DLD1 (cell line): ENCODE data around the gene BZW1.

Source experiments
- in situ Hi-C: cut with HindIII; loops from 2 replicates; pipeline ENCODE4 v1.10.0; 2017; ENCODE audit warnings: low sequenced_read_pairs

BZW1 gene

GRCh38 chr2:200828572-200829257 is 17.0 kb downstream of the BZW1 start:
- in situ Hi-C loops, result no loop called here

GRCh38 chr2:200829258-200829655 is 17.5 kb downstream of the BZW1 start:
- in situ Hi-C loops, result no loop called here

GRCh38 chr2:200834701-200835100 is 23.0 kb downstream of the BZW1 start:
- in situ Hi-C loops, result no loop called here

DNA sequence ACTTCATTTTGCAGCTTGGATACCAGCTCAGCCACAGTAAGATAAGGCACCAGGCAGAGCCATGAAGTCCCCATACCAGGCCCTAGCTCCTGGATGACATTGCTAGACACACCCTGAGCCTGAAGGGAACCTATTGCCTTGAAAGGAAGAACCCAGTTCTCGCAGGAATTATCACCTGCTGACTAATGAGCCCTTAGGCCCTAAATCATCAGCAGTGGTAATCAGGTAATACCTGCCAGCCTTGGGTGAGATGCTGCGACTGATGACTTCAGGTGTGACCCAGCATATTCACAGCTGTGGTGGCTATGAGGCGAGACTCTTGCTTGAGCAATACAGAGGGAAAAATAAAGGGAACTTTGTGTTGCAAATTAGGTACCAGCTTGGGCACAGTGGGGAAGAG is 27.8 kb downstream of the BZW1 start:
- in situ Hi-C loops, result no loop called here

DNA sequence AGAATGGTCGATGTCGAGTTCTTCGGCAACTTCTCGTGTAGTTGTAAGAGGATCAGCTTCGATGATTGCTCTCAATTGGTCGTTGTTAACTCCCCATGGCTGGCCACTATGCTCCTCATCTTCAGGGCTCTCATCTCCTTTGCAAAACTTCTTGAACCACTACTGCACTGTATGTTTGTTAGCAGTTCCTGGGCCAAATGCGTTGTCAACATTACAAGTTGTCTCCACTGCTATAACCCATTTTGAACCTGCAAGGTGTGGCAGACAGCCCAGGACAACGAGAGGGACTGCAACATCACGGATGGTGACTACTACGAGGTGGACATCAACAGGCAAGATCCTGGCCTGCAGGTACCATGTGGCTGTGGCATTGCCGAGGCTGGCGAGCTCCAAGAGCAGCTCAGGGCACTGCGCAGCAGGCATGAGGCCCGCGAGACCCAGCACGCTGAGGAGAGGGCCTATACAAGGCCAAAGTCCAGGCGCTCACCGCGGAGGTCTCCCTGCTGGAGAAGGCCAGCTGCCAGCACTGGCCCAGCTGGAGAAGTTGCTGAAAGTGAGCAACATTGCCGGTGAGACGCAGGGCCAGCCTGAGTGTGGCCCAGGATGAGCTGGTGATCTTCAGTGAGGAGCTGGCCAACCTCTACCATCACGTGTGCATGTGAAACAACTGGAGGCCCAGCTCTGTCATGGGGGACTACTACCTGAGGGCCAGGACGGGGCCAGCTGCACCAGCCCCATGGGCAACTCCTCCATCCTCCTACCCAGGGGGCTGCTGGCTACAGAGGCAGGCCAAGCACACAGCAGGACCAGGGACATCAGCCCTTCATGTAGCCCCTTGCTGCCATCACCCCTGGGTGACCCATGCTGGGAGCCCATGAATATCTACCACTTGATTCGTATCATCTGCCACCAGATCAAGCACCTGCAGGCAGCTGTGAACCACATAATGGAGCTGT is 32.6 kb downstream of the BZW1 start:
- in situ Hi-C loops, result no loop called here

DNA sequence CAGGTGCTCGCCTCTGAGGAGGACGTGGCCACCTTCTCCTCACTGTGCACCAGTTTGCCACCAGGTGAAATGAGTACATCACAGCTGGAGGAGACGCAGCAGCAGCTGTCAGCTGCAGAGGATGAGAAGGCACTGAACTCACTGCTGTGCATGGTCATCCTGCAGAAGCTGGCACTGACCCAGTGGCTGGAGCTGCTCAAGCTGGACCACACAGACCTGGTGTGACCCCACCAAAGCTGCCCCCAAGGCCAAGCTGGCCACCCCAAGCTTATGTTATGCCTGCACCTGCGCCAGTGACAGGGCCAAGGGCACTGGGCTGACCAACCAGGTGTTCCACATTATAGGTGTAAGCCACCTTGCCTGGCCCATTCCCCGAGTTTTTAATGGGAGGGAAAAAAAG is 33.5 kb downstream of the BZW1 start:
- in situ Hi-C loops, result no loop called here

DNA sequence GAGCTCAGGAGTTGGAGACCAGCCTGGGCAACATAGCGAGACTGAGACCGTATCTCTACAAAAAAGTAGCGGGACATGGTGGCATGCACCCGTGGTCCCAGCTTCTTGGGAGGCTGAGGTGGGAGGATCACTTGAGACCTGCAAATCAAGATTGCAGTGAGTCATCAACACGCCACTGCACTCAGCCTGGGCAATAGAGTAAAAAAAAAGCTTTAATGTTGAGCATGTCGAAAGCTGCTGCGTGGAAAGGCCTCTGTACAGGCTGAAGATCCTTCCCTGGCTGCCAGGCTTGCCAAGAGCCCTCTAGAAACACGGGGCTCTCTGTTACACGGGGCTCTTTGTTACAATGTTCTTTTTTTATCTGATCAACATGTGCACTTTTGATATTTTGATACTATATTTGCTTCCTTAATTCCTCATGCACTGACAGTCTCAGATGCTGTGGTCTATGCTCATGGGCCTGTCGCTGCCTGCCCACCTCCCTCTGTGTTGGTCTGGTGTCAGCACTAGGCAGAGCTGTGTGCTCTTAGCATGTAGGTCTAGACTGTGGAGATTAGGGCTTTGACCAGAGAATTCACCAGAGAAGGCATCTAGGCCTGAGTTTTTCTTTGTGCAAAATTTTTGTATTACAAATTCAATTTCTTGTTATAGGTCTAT is 34.1 kb downstream of the BZW1 start:
- in situ Hi-C loops, result no loop called here

DNA sequence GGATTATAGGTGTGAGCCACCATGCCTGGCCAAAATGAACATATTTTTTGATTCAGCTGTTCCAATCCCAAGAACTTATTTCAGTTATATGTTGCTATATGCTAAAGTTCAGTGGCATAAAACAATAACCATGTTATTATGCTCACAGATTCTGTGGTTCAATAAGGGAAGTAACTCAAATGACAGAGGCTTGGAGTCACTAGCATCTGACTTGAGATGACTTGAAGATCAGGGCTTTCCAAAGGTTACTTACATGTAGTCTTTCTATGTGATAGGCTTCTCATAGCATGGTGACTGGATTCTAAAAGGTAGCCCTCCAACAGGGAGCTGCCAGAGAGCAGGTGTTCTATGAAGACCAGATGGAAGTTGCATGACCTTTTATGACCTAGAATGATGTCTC is 35.6 kb downstream of the BZW1 start:
- in situ Hi-C loops, result no loop called here

DNA sequence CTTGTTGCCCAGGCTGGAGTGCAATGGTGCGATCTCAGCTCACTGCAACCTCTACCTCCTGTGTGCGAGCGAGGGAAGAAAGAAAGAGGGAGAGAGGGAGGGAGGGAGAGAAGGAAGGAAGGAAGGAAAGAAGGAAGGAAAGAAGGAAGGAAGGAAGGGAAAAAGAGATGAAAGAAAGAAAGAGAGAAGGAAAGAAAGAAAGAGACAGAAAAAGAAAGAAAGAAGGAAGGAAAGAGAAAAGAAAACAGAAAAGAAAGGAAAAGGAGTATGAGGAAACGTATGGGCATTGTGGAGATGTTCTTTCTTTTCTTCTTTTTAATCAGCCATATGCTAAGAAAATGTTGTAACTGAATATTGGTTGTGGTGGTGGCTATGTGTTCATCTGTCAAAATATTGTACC is 36.2 kb downstream of the BZW1 start:
- in situ Hi-C loops, result no loop called here

GRCh38 chr2:200850512-200851256 is 39.0 kb downstream of the BZW1 start:
- in situ Hi-C loops, result no loop called here

DNA sequence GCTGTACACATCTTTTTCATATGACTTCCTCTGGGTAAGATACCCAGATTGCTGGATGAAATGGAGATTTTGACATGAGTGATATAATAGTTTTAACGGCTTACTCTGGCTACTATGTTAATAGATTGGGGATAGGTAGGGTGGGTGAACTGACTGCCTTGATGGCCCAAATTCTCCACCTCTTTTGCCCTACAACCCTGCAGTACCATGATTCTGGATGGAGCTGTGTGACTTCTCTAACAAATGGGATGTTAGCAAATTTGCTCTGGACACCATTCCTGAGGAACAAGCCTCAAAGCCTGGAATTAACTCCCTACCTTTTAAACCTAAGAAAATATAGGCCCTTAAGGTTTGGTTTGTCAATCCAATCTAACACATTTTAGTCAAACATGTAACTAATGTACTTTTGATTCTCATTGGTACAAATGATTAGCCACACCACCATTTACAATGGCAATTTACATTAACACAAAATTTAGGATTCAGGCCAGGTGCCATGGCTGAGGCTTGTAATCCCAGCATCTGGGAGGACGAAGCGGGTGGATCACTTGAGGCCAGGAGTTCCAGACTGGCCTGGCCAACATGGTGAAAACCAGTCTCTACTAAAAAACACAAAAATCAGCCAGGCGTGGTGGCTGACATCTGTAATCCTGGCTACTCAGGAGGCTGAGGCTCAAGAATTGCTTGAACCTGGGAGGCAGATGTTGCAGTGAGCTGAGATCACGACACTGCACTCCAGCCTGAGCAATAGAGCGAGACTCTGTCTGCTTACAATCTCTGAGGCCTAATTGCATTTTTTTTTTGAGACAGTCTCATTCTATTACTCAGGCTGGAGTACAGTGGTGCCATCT is 39.9 kb downstream of the BZW1 start:
- in situ Hi-C loops, result no loop called here

- in situ Hi-C loops, result no loop called here
Measured at GRCh38 chr2:200852605-200853004, 40.9 kb downstream of the BZW1 start.

DNA sequence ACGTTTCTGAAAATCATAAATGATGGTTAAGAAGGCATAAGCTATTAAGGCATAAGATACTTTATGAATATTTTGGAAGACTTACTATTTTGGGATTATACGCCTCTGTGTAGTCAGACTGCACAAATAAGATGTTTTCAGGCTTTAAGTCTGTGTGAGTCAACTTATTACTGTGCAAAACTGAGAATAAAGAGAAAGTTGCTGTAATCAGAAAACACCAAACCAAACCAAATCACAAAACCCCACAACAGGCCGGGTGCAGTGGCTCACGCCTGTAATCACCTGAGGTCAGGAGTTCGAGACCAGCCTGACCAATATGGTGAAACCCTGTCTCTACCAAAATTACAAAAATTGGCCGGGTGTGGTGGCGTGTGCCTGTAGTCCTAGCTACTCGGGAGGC is 45.1 kb downstream of the BZW1 start:
- in situ Hi-C loops, result no loop called here

DNA sequence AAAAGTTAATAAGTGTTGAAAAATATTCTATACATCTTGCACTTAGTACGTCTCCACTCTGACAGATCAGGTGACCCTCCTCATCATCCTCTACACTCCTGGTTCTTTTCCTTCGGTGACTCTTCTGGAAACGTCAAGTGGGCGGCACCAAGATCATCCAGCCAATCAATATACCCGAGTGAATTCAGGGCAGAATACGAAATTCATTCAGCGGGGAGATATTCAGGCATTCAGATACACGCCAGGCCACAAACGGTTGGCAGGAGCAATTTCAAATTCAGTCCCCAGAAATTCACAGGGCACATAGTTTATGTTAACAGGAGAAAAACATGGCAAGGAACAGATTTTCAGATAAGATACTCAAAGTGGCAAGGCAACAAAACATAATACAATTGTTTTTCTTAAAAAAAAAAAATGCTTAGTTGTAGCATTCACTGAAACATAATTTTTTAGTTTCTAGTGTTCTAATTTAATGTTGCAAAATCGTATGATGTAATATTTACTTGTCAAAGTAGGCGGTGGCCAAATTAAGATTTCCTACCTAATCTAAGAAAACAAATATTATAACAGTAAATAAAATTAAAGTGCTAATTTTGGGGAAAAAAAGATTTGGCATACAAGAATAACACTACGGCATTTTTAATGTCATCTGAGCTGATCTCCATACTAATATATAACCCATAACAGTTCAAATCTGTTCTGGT is 48.5 kb downstream of the BZW1 start:
- in situ Hi-C loops, result no loop called here

- in situ Hi-C loops, result no loop called here
Measured at GRCh38 chr2:200861617-200862155, 50.0 kb downstream of the BZW1 start.

GRCh38 chr2:200862532-200863000 is 50.9 kb downstream of the BZW1 start:
- in situ Hi-C loops, result no loop called here

- in situ Hi-C loops, result no loop called here
Measured at GRCh38 chr2:200863782-200864175, 52.1 kb downstream of the BZW1 start.

- in situ Hi-C loops, result no loop called here
Measured at GRCh38 chr2:200864176-200865034, 52.7 kb downstream of the BZW1 start, which contains the start of gene CLK1. Gene CLK1 (minus strand): TSS chr2:200864658. CDS start chr2:200861862, 2,796 bp downstream.
